Prostate gland (tissue), 2 donors: ENCODE data around the gene SCRN2. TPM values are rescaled to one million over a fixed set of nuclear protein-coding genes. Genes with fewer than 3 reads are reported as not detected.

Experiments used
- DNase-seq: peaks from one replicate; pipeline ENCODE4 v3.0.0-alpha.2; 2019; ENCODE audit warnings: low spot score
- H3K27ac ChIP-seq, 2 donors: fragments of 200-600 bp; sonication (generic); 2 replicates each; pipeline ENCODE4 v1.5.1; 2017 to 2019
- H3K27me3 ChIP-seq: fragments of 200-600 bp; sonication (generic); replicated peaks from 2 replicates; pipeline ENCODE4 v1.5.1; 2019; ENCODE audit not compliant: insufficient read depth
- H3K36me3 ChIP-seq, 2 donors: fragments of 200-600 bp; sonication (generic); 1 replicate in 1 of 2; 2 replicates in 1 of 2; pipeline versions ENCODE4 v1.5.1 to v1.8.1; 2017 to 2019
- H3K4me1 ChIP-seq: fragments of 200-600 bp; sonication (generic); replicated peaks from 2 replicates; pipeline ENCODE4 v1.5.1; 2019
- H3K4me3 ChIP-seq, 2 donors: fragments of 200-600 bp; sonication (generic); 2 replicates each; pipeline ENCODE4 v1.5.1; 2017 to 2019
- H3K9me3 ChIP-seq: fragments of 200-600 bp; sonication (generic); 2 replicates; pipeline ENCODE4 v1.5.1; 2017
- POLR2A ChIP-seq: fragments of 450-650 bp; IDR thresholded peaks from one replicate; pipeline ENCODE4 v1.6.1; 2016; ENCODE audit warnings: antibody characterized with exemption, mild to moderate bottlenecking
- POLR2AphosphoS5 ChIP-seq: sonication (generic); formaldehyde crosslinking; IDR thresholded peaks from one replicate; pipeline ENCODE4 v1.6.1; 2017; ENCODE audit warnings: antibody characterized with exemption
- WGBS: methylation state at CpG from one replicate; pipeline ENCODE4 v1.1.5; 2018; 5-methylcytosine and 5-hydroxymethylcytosine counted together
- intact Hi-C: fragments of 100-400 bp; cut with DNase I; formaldehyde crosslinking; loops from one replicate; pipeline ENCODE4 v1.14.2; 2022
- total RNA-seq, 2 donors: library from RNA; depleted of rRNA; stranded (reverse); fragments of >200 nt; gene quantifications; one replicate each; pipeline ENCODE4 v1.1.0, GENCODE V29; 2016
- TF ChIP-seq, protein P1 (sequence below), 4 experiments: fragments of 200-600 bp in 2 of 4; fragments of 450-650 bp in 2 of 4; sonication (generic) in 2 of 4; IDR thresholded peaks; 1 replicate in 3 of 4; 2 replicates in 1 of 4; pipeline ENCODE4 v1.5.1; 2016 to 2019; ENCODE audit warnings: antibody characterized with exemption in 4 of 4, mild to moderate bottlenecking in 2 of 4, moderate library complexity in 2 of 4

Gene SCRN2
- total RNA-seq, 2 donors from 2014 or later = 32.6 to 44.4 TPM

GRCh38 chr17:47801176-47801765 lies 39.8 kb downstream of the SCRN2 start:
- no peak for DNase-seq
- WGBS = 76% methylated on average over 4 of the region's 4 CpGs
- intact Hi-C loops = loop anchor here (10.0 kb wide), 1 partner anchor 106 kb away; the partner anchor contains the start of gene TBKBP1
- H3K9me3 ChIP-seq = no peaks in the 10 kb centered on the region
- no peak overlapping the region for H3K27ac ChIP-seq
- H3K36me3 ChIP-seq = no peaks in the 10 kb centered on the region
- TF ChIP-seq, protein P1, sequence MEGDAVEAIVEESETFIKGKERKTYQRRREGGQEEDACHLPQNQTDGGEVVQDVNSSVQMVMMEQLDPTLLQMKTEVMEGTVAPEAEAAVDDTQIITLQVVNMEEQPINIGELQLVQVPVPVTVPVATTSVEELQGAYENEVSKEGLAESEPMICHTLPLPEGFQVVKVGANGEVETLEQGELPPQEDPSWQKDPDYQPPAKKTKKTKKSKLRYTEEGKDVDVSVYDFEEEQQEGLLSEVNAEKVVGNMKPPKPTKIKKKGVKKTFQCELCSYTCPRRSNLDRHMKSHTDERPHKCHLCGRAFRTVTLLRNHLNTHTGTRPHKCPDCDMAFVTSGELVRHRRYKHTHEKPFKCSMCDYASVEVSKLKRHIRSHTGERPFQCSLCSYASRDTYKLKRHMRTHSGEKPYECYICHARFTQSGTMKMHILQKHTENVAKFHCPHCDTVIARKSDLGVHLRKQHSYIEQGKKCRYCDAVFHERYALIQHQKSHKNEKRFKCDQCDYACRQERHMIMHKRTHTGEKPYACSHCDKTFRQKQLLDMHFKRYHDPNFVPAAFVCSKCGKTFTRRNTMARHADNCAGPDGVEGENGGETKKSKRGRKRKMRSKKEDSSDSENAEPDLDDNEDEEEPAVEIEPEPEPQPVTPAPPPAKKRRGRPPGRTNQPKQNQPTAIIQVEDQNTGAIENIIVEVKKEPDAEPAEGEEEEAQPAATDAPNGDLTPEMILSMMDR (IDR thresholded peaks at IDR 0.05) = no peak
- no peak for TF ChIP-seq POLR2AphosphoS5
- no peak for TF ChIP-seq POLR2A
- H3K4me1 ChIP-seq = no peaks in the 10 kb centered on the region
- no peak overlapping the region for H3K4me3 ChIP-seq
- H3K27me3 ChIP-seq = no peaks in the 10 kb centered on the region

DNA sequence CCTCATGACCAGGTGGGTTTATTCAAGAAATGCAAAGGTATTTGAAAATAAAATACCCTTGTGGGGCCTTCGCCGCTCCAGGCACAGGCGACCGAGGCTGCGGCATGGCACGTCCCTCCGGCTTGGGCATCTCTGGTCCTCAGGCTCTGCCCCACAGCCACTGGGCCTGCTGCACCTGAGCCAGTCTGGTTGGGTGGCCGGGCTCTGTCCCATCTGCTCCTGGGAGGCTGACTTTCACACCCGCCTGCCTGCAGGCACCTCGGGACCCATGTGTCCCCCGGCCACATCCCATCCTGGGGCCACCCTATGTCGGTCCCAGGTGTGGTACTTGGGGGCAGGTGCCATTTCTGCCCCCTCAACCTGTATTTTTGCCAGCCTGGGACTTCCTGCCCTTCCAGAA lies 40.4 kb downstream of the SCRN2 start:
- intact Hi-C loops = loop anchor here (10.0 kb wide), 1 partner anchor 106 kb away; the partner anchor contains the start of gene TBKBP1

GRCh38 chr17:47797797-47798196 lies 43.3 kb downstream of the SCRN2 start:
- H3K4me3 ChIP-seq = no peak overlapping the region
- intact Hi-C loops = no loop called here
- peaks cover 5% of the 10 kb centered on the region for H3K27me3 ChIP-seq
- no peaks in the 10 kb centered on the region for H3K36me3 ChIP-seq
- no peak for DNase-seq
- WGBS = 56% methylated on average over 2 of the region's 2 CpGs
- no peaks in the 10 kb centered on the region for H3K9me3 ChIP-seq
- no peaks in the 10 kb centered on the region for H3K4me1 ChIP-seq
- no peak overlapping the region for H3K27ac ChIP-seq
- TF ChIP-seq POLR2A (no peak), POLR2AphosphoS5 (no peak)

More for the DNA sequence above, 40.4 kb downstream of the SCRN2 start:
- H3K27ac ChIP-seq = no peak overlapping the region
- H3K9me3 ChIP-seq = no peaks in the 10 kb centered on the region
- H3K27me3 ChIP-seq = no peaks in the 10 kb centered on the region
- WGBS = 83% methylated on average over 12 of the region's 12 CpGs
- H3K36me3 ChIP-seq = no peaks in the 10 kb centered on the region
- no peak for DNase-seq
- H3K4me1 ChIP-seq = no peaks in the 10 kb centered on the region
- no peak for TF ChIP-seq POLR2AphosphoS5
- TF ChIP-seq, protein P1 (IDR thresholded peaks at IDR 0.05) = no peak
- no peak for TF ChIP-seq POLR2A
- no peak overlapping the region for H3K4me3 ChIP-seq

DNA sequence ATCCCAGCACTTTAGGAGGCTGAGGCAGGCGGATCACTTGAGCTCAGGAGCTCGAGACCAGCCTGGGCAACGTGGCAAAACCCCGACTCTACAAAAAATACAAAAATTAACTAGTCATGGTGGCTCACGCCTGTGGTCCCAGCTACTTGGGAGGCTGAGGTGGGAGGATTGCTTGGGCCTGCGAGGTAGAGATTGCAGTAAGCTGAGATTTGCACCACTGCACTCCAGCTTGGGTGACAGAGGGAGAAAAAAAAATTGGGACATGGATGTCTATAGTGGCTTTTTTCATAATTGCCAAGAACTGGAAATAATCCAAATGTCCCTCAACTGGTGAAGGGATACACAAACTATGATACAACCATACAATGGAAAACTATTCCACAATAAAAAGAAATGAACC lies 48.1 kb downstream of the SCRN2 start:
- no peak for DNase-seq
- H3K36me3 ChIP-seq = no peaks in the 10 kb centered on the region
- 73% methylated on average over 6 of the region's 6 CpGs for WGBS
- no peaks in the 10 kb centered on the region for H3K9me3 ChIP-seq
- peaks cover 5% of the 10 kb centered on the region for H3K27me3 ChIP-seq
- H3K4me1 ChIP-seq = peaks cover 3% of the 10 kb centered on the region
- intact Hi-C loops = loop anchor here (5.0 kb wide), 1 partner anchor 131 kb away; no protein-coding TSS in a partner anchor
- TF ChIP-seq, protein P1 (IDR thresholded peaks at IDR 0.05) = no peak
- TF ChIP-seq POLR2A (no peak), POLR2AphosphoS5 (no peak)
- H3K27ac ChIP-seq = no peak overlapping the region
- no peak overlapping the region for H3K4me3 ChIP-seq

- DNase-seq = no peak
- no peaks in the 10 kb centered on the region for H3K36me3 ChIP-seq
- no peak overlapping the region for H3K27ac ChIP-seq
- peaks cover 6% of the 10 kb centered on the region for H3K27me3 ChIP-seq
- H3K4me1 ChIP-seq = peaks cover 3% of the 10 kb centered on the region
- intact Hi-C loops = loop anchor here (5.0 kb wide), 1 partner anchor 130 kb away; no protein-coding TSS in a partner anchor
- no peak for TF ChIP-seq POLR2A
- no peak for TF ChIP-seq POLR2AphosphoS5
- TF ChIP-seq, protein P1 (IDR thresholded peaks at IDR 0.05) = no peak
- H3K9me3 ChIP-seq = no peaks in the 10 kb centered on the region
- WGBS = 50% methylated on average over 1 of the region's 1 CpG
- H3K4me3 ChIP-seq = no peak overlapping the region
Observed at GRCh38 chr17:47792457-47792856, 48.6 kb downstream of the SCRN2 start.
